GM23248 (cell line): ENCODE data around the gene NDUFA5. TPM values are rescaled to one million over a fixed set of nuclear protein-coding genes. Genes with fewer than 3 reads are reported as not detected.

Experiments used
- DNase-seq: peaks from one replicate; pipeline ENCODE4 v3.0.0-alpha.2; 2015
- H2AFZ ChIP-seq: fragments of 200-600 bp; sonication (generic); 2 replicates; pipeline ENCODE4 v1.6.1; 2016; ENCODE audit warnings: antibody characterized with exemption
- H3F3A ChIP-seq: fragments of 200-600 bp; sonication (generic); 2 replicates; pipeline ENCODE4 v1.6.1; 2016; ENCODE audit warnings: mild to moderate bottlenecking, antibody characterized with exemption, mixed run types; ENCODE audit not compliant: insufficient read depth
- H3K27ac ChIP-seq: fragments of 200-600 bp; sonication (generic); 2 replicates; pipeline ENCODE4 v1.5.1; 2016; ENCODE audit warnings: mild to moderate bottlenecking
- H3K27me3 ChIP-seq: fragments of 200-600 bp; sonication (generic); replicated peaks from 2 replicates; pipeline ENCODE4 v1.6.1; 2016; ENCODE audit warnings: mild to moderate bottlenecking; ENCODE audit not compliant: insufficient read depth
- H3K36me3 ChIP-seq: fragments of 200-600 bp; sonication (generic); 2 replicates; pipeline ENCODE4 v1.6.1; 2016; ENCODE audit warnings: low read depth, mild to moderate bottlenecking
- H3K4me1 ChIP-seq: fragments of 200-600 bp; sonication (generic); 2 replicates; pipeline ENCODE4 v1.6.1; 2016; ENCODE audit warnings: mild to moderate bottlenecking; ENCODE audit not compliant: insufficient read depth
- H3K4me2 ChIP-seq: fragments of 200-600 bp; sonication (generic); one replicate; pipeline ENCODE4 v1.6.1; 2016; ENCODE audit warnings: mild to moderate bottlenecking; ENCODE audit not compliant: unreplicated experiment
- H3K4me3 ChIP-seq: fragments of 200-600 bp; sonication (generic); 2 replicates; pipeline ENCODE4 v1.5.1; 2016; ENCODE audit warnings: mild to moderate bottlenecking
- H3K79me2 ChIP-seq: fragments of 200-600 bp; sonication (generic); 2 replicates; pipeline ENCODE4 v1.6.1; 2016; ENCODE audit warnings: mild to moderate bottlenecking; ENCODE audit not compliant: insufficient read depth
- H3K9ac ChIP-seq: fragments of 200-600 bp; sonication (generic); 2 replicates; pipeline ENCODE4 v1.6.1; 2016; ENCODE audit warnings: mild to moderate bottlenecking
- H3K9me2 ChIP-seq: fragments of 200-600 bp; sonication (generic); 2 replicates; pipeline ENCODE4 v1.6.1; 2016; ENCODE audit warnings: mixed run types, mild to moderate bottlenecking, moderate library complexity; ENCODE audit not compliant: insufficient read depth
- H3K9me3 ChIP-seq: fragments of 200-600 bp; sonication (generic); one replicate; pipeline ENCODE4 v1.6.1; 2017; ENCODE audit warnings: low read depth
- H4K20me1 ChIP-seq: fragments of 200-600 bp; sonication (generic); 2 replicates; pipeline ENCODE4 v1.6.0; 2016; ENCODE audit not compliant: insufficient read depth
- EZH2 ChIP-seq: fragments of 200-600 bp; sonication (generic); IDR thresholded peaks from 2 replicates; pipeline ENCODE4 v1.6.1; 2018; ENCODE audit warnings: antibody characterized with exemption, mild to moderate bottlenecking; ENCODE audit not compliant: insufficient read depth, poor library complexity, severe bottlenecking
- EZH2phosphoT487 ChIP-seq: fragments of 200-600 bp; sonication (generic); IDR thresholded peaks from 2 replicates; pipeline ENCODE4 v1.6.1; 2018; ENCODE audit warnings: antibody characterized with exemption, moderate library complexity, mild to moderate bottlenecking, low read depth; ENCODE audit not compliant: insufficient read depth
- WGBS, 2 experiments: methylation state at CpG; one replicate each; pipeline ENCODE4 v1.1.6; 2015 to 2017; ENCODE audit warnings: low lambda C conversion rate in 2 of 2, low coverage in 1 of 2; ENCODE audit errors: missing lambda C conversion rate in 2 of 2; 5-methylcytosine and 5-hydroxymethylcytosine counted together
- in situ Hi-C: fragments of 300-500 bp; cut with MboI; formaldehyde crosslinking; loops from 2 replicates; pipeline ENCODE4 v1.15.0; 2020
- polyA plus RNA-seq: library from polyadenylated mRNA; unstranded; fragments of >200 nt; fragmentation: Nextera tagmentation; extraction: Ambion mirVana; gene quantifications from 2 replicates; pipeline ENCODE4 v1.2.1, GENCODE V29; 2016
- total RNA-seq: library from RNA; depleted of rRNA; stranded (reverse); fragments of >200 nt; shearing (Covaris generic); gene quantifications from 2 replicates; pipeline ENCODE4 v1.2.3, GENCODE V29; 2014

Gene NDUFA5
- total and polyA plus RNA-seq, 2 experiments from 2014 or later = 52.4 to 110 TPM

- Histone ChIP-seq H3K36me3 (no peaks in the 10 kb centered on the region), H3K79me2 (no peaks in the 10 kb centered on the region), H3K27me3 (peaks cover 16% of the 10 kb centered on the region; the same call in 1 of the 2 replicates), H3K9ac (no peak overlapping the region), H3K9me2 (no peaks in the 10 kb centered on the region), H3K4me3 (no peak overlapping the region), H3K27ac (no peak overlapping the region), H3K4me1 (no peaks in the 10 kb centered on the region), H2AFZ (no peak overlapping the region), H3K9me3 (no peaks in the 10 kb centered on the region), H3F3A (no peaks in the 10 kb centered on the region), H3K4me2 (no peak overlapping the region), H4K20me1 (no peaks in the 10 kb centered on the region)
- DNase-seq = no peak
- in situ Hi-C loops = no loop called here
- TF ChIP-seq EZH2 (no peak), EZH2phosphoT487 (no peak)
- 63 to 64% methylated on average over 4 of the region's 4 CpGs for WGBS, 2 experiments
Measured at GRCh38 chr7:123583821-123584220, 26.2 kb upstream of the NDUFA5 start.

GRCh38 chr7:123581162-123581459 is 23.5 kb upstream of the NDUFA5 start:
- Histone ChIP-seq H2AFZ (peak overlapping the region; percentile 66; the same call in 1 of the 2 replicates), H3K4me1 (no peaks in the 10 kb centered on the region), H3K36me3 (no peaks in the 10 kb centered on the region), H3F3A (no peaks in the 10 kb centered on the region), H4K20me1 (no peaks in the 10 kb centered on the region), H3K4me2 (no peak overlapping the region), H3K9me2 (no peaks in the 10 kb centered on the region), H3K27ac (no peak overlapping the region), H3K27me3 (peaks cover 29% of the 10 kb centered on the region), H3K9me3 (no peaks in the 10 kb centered on the region), H3K9ac (no peak overlapping the region), H3K4me3 (no peak overlapping the region), H3K79me2 (no peaks in the 10 kb centered on the region)
- DNase-seq = no peak
- WGBS, 2 experiments = 3 to 4% methylated on average over 2 of the region's 2 CpGs
- TF ChIP-seq EZH2 (no peak), EZH2phosphoT487 (no peak)
- in situ Hi-C loops = no loop called here

- H3F3A ChIP-seq = no peaks in the 10 kb centered on the region
- H4K20me1 ChIP-seq = no peaks in the 10 kb centered on the region
- no peaks in the 10 kb centered on the region for H3K79me2 ChIP-seq
- WGBS, 2 experiments = 20% methylated on average over 8 of the region's 8 CpGs
- no peaks in the 10 kb centered on the region for H3K9me2 ChIP-seq
- no peak overlapping the region for H3K4me2 ChIP-seq
- H3K36me3 ChIP-seq = no peaks in the 10 kb centered on the region
- peaks cover 28% of the 10 kb centered on the region for H3K27me3 ChIP-seq
- H3K27ac ChIP-seq = no peak overlapping the region
- no peak overlapping the region for H3K4me3 ChIP-seq
- H3K4me1 ChIP-seq = no peaks in the 10 kb centered on the region
- TF ChIP-seq EZH2 (no peak), EZH2phosphoT487 (no peak)
- peak overlapping the region; percentile 66; the same call in 1 of the 2 replicates for H2AFZ ChIP-seq
- no peaks in the 10 kb centered on the region for H3K9me3 ChIP-seq
- in situ Hi-C loops = no loop called here
- DNase-seq = peak; percentile 67
- no peak overlapping the region for H3K9ac ChIP-seq
Measured at GRCh38 chr7:123580406-123581161, 23.0 kb upstream of the NDUFA5 start.

- in situ Hi-C loops = no loop called here
- no peaks in the 10 kb centered on the region for H3K9me2 ChIP-seq
- H3K79me2 ChIP-seq = no peaks in the 10 kb centered on the region
- no peak for DNase-seq
- no peak overlapping the region for H3K4me3 ChIP-seq
- H3K27me3 ChIP-seq = peaks cover 28% of the 10 kb centered on the region
- H3K27ac ChIP-seq = no peak overlapping the region
- H4K20me1 ChIP-seq = no peaks in the 10 kb centered on the region
- H3K9ac ChIP-seq = no peak overlapping the region
- H2AFZ ChIP-seq = no peak overlapping the region
- no peak overlapping the region for H3K4me2 ChIP-seq
- no peaks in the 10 kb centered on the region for H3K4me1 ChIP-seq
- H3K9me3 ChIP-seq = no peaks in the 10 kb centered on the region
- no peaks in the 10 kb centered on the region for H3F3A ChIP-seq
- no peaks in the 10 kb centered on the region for H3K36me3 ChIP-seq
- no peak for TF ChIP-seq EZH2phosphoT487
- no peak for TF ChIP-seq EZH2
Measured at GRCh38 chr7:123579416-123579815, 21.8 kb upstream of the NDUFA5 start.
